ENCODE results near the gene ATXN1.

ATXN1 gene

GRCh38 chr6:16483315-16483875 is 277.9 kb downstream of the ATXN1 start:
- DNase-seq, result no peak

GRCh38 chr6:16482702-16483314 is 278.5 kb downstream of the ATXN1 start:
- DNase-seq, result no peak

- no peak for DNase-seq
These were observed 279.4 kb downstream of the ATXN1 start for GRCh38 chr6:16481697-16482399.

GRCh38 chr6:16480763-16481560 is 280.3 kb downstream of the ATXN1 start:
- DNase-seq, result no peak

- peak in 1 of 56 donors; percentile 7 for DNase-seq
These were observed 283.7 kb downstream of the ATXN1 start for GRCh38 chr6:16477367-16478149.

- DNase-seq, result no peak
These were observed 284.4 kb downstream of the ATXN1 start for GRCh38 chr6:16476861-16477260.

- no peak for DNase-seq
These were observed 285.8 kb downstream of the ATXN1 start for GRCh38 chr6:16475494-16475781.

- DNase-seq, result no peak
These were observed 286.3 kb downstream of the ATXN1 start for GRCh38 chr6:16474772-16475493.

- no peak for DNase-seq
These were observed 287.1 kb downstream of the ATXN1 start for GRCh38 chr6:16473908-16474771.

- no peak for DNase-seq
These were observed 287.9 kb downstream of the ATXN1 start for GRCh38 chr6:16473184-16473907.

GRCh38 chr6:16472349-16473069 is 288.8 kb downstream of the ATXN1 start:
- no peak for DNase-seq

- no peak for DNase-seq
These were observed 289.4 kb downstream of the ATXN1 start for GRCh38 chr6:16471910-16472297.

- no peak for DNase-seq
These were observed 289.9 kb downstream of the ATXN1 start for GRCh38 chr6:16471222-16471909.

- DNase-seq, result no peak
These were observed 290.6 kb downstream of the ATXN1 start for GRCh38 chr6:16470502-16471221.

GRCh38 chr6:16468991-16469615 is 292.2 kb downstream of the ATXN1 start:
- no peak for DNase-seq

GRCh38 chr6:16466800-16467553 is 294.3 kb downstream of the ATXN1 start:
- no peak for DNase-seq

All from nucleus accumbens (tissue), 56 donors.